AG04450 (cell line): ENCODE results near the gene TEKTIP1. TPM values are rescaled to one million over a fixed set of nuclear protein-coding genes. Genes with fewer than 3 reads are reported as not detected.

Experiments
- CTCF ChIA-PET: fragments of 300-600, 350-600 bp; formaldehyde crosslinking; extraction: SDS; loops from one replicate; lab custom pipeline; 2022; ENCODE audit warnings: antibody characterized with exemption, inconsistent platforms; lab: Charles Lee
- POLR2A ChIA-PET: fragments of 350-600 bp; formaldehyde crosslinking; extraction: SDS; loops from one replicate; lab custom pipeline; 2021; ENCODE audit warnings: antibody characterized with exemption, inconsistent platforms; lab: Yijun Ruan, JAX
- DNase-seq: peaks from one replicate; pipeline ENCODE4 v3.0.0-alpha.2; 2011; ENCODE audit warnings: low read depth, low spot score
- H3K27ac ChIP-seq: one replicate; pipeline ENCODE4 v1.5.1; 2012; ENCODE audit warnings: low read depth, low read length, control low read depth
- H3K27me3 ChIP-seq: one replicate; pipeline ENCODE4 v1.6.0; 2012; ENCODE audit warnings: low read length; ENCODE audit not compliant: control insufficient read depth, insufficient read depth
- H3K4me3 ChIP-seq: 2 replicates; pipeline ENCODE4 v1.5.1; 2011; ENCODE audit warnings: mild to moderate bottlenecking, low read depth, low read length, control low read depth
- H3K9me3 ChIP-seq: 2 replicates; pipeline ENCODE4 v1.5.1; 2012; ENCODE audit warnings: low read length; ENCODE audit not compliant: control insufficient read depth, insufficient read depth
- polyA plus RNA-seq: library from polyadenylated mRNA; depleted of rRNA; stranded (reverse); fragments of >200 nt; gene quantifications from 2 replicates; pipeline ENCODE4 v1.2.3, GENCODE V29; 2011
- TF ChIP-seq, protein P1 (sequence below): IDR thresholded peaks from 2 replicates; pipeline ENCODE4 v1.5.1; 2011; ENCODE audit warnings: low read depth, low read length, control low read depth, inconsistent platforms

Gene TEKTIP1
- polyA plus RNA-seq, 1 experiment, result not detected

DNA sequence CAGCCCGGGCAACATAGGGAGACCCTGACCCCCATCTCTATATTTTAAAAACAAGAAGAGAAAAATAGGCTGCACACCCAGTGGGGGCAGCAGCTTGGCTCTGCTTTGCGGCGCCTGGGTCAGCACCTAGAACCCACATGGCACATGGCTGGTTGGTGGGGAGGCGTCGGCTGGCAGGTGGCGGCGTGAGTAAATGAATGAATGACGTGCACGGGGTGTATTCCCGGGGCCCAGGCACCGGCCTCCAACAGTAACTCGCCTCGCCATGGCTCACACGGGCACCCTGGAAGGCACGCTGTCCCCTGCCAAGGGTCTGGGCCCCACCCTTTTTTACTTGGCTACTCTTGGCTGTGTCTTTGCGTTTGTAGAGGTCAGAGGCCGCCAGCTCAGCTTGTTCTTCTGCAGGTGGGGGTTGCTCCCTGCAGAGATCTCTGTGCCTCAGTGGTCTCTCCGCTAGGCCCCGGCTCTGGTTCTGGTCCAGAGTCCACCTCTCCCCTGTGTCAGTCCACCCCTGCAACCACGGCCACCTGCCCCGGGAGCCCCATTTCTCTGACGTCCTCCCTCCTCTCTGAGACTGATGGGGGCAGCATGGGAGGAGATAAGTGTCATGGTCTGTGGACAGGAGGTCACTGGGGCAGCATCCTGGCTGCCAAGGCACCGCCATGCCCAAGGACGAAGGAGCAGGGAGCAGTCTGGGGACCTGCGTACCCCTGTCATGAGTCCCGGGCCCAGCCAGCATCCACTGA lies 27.3 kb upstream of the TEKTIP1 start:
- ChIA-PET POLR2A (no interaction called here), CTCF (no interaction called here)
- Histone ChIP-seq H3K27me3 (no peaks in the 10 kb centered on the region), H3K27ac (no peak overlapping the region), H3K9me3 (no peaks in the 10 kb centered on the region; the same call in 1 of the 2 replicates), H3K4me3 (no peak overlapping the region)
- TF ChIP-seq, protein P1, sequence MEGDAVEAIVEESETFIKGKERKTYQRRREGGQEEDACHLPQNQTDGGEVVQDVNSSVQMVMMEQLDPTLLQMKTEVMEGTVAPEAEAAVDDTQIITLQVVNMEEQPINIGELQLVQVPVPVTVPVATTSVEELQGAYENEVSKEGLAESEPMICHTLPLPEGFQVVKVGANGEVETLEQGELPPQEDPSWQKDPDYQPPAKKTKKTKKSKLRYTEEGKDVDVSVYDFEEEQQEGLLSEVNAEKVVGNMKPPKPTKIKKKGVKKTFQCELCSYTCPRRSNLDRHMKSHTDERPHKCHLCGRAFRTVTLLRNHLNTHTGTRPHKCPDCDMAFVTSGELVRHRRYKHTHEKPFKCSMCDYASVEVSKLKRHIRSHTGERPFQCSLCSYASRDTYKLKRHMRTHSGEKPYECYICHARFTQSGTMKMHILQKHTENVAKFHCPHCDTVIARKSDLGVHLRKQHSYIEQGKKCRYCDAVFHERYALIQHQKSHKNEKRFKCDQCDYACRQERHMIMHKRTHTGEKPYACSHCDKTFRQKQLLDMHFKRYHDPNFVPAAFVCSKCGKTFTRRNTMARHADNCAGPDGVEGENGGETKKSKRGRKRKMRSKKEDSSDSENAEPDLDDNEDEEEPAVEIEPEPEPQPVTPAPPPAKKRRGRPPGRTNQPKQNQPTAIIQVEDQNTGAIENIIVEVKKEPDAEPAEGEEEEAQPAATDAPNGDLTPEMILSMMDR, result no peak
- DNase-seq, result no peak

DNA sequence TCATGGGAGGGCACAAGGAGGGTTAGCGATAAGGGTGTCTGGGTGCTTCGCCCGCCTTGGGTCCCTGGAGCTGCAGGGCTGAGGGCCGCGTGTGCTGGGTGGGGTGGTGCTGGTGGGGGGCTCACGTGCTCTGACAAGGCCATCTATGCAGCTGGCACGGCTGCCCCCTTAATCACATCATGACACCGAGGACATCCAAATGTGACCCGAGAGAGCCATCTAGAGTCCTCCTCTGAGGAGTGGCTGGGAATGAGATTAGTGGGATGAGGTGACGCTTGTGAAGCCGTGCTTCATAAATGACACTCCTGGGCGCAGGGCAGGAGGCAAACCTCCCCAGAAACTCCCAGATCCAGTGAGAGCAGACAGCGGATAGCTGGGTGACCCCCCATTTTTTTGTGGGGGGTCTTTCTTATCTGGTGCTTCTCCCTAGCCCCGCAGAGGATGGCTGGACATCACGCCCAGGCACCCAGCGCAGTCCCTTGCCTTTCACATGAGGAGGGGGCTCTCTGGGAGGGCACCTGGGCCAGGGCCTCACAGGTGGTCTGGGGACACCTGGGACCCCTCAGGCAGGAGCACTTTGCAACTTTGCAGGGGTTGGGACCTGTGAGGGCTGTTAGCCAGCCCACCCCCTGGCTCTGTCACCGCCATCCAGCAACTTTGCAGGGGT lies 26.3 kb upstream of the TEKTIP1 start:
- no peaks in the 10 kb centered on the region for H3K27me3 ChIP-seq
- ChIA-PET POLR2A (interaction anchor here (0.8 kb wide), 1 partner anchor 12 kb away, joined by 3 read pairs; the partner anchor contains the start of gene DOHH), CTCF (interaction anchor here (0.6 kb wide), 1 partner anchor 208 kb away, joined by 7 read pairs; no protein-coding TSS in a partner anchor)
- DNase-seq, result no peak
- H3K9me3 ChIP-seq, result no peaks in the 10 kb centered on the region; the same call in 1 of the 2 replicates
- TF ChIP-seq, protein P1, result no peak
- no peak overlapping the region for H3K4me3 ChIP-seq
- H3K27ac ChIP-seq, result no peak overlapping the region

DNA sequence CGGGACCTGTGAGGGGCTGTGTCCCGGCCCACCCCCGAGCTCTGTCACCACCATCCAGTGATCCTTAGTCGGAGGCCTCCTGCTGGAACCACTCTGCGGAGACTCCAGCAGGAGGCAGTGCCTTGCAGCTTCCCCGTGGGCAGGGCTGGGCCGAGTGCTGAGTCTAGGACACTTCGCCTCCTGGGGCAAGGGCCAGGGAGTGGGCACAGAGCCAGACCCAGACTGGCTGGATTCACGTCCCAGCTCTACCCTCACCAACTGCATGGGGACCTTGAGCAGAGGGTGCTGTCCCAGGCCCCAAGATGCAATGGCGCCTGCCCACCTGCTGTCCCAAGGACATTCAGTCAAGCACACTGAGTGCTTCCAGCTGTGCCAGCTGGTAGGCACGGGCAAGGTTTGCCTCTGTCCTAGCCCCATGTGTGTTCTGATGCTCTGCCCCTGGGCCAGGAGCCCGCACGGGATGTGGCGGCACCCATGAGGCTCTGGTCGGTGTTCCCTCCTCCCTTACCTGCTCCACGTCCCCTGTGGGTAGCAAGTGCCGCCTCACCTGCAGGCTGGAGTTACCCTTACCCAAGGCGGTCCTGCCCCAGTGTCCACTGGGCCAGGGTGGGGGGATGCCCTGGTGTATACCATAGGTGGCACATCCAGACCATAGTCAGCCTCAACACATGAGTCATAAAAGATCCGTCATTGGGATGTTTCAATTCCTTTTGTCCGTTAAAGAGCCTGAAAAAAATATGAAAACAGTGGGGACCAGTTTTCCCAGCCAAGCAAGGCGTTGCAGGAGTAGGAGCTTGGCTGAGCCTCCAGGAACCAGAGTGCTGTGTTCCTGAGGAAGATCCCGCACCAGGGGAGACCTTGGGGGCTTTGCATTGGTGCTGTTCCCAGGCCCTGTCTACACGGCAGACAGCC lies 25.5 kb upstream of the TEKTIP1 start:
- no peak for DNase-seq
- Histone ChIP-seq H3K27ac (no peak overlapping the region), H3K27me3 (no peaks in the 10 kb centered on the region), H3K4me3 (no peak overlapping the region), H3K9me3 (no peaks in the 10 kb centered on the region; the same call in 1 of the 2 replicates)
- TF ChIP-seq, protein P1, result no peak
- POLR2A ChIA-PET, result interaction anchor here (0.8 kb wide), 1 partner anchor 13 kb away, joined by 3 read pairs; the partner anchor contains the start of gene DOHH
- CTCF ChIA-PET, result no interaction called here

DNA sequence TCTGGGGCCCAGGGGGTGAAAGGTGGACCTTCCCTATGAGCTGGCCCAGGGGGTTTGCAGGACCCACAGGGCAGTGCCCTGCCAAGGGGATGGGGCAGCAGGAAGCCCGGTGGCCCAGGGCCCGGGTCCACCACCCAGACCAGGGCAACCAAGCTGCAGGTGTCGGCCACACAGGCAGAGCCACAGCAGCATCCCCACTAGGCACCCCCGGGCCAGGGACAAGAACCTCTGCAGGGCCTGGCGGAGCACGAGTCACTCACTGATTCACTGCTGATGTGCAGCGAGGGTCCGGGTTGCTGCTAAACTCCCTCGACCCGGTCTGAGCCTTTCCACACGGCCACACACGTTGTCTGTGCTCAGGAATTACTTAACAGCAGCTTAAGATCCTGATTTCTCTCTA lies 24.0 kb upstream of the TEKTIP1 start:
- H3K27ac ChIP-seq, result no peak overlapping the region

More for the DNA sequence above, 24.0 kb upstream of the TEKTIP1 start:
- Histone ChIP-seq H3K27me3 (no peaks in the 10 kb centered on the region), H3K4me3 (no peak overlapping the region), H3K9me3 (no peaks in the 10 kb centered on the region; the same call in 1 of the 2 replicates)
- POLR2A ChIA-PET, result interaction anchor here (1.3 kb wide), 1 partner anchor 31 kb away, joined by 3 read pairs; no protein-coding TSS in a partner anchor
- DNase-seq, result no peak
- CTCF ChIA-PET, result no interaction called here
- TF ChIP-seq, protein P1, result no peak
